Stimulated activated CD4-positive, alpha-beta T cell treated with anti-CD3 and anti-CD28 coated beads, Interleukin-15, amount 100 ng/mL, for 24 hours (primary cell): ENCODE results near the gene SFSWAP.

Source experiments
- DNase-seq: peaks from one replicate; pipeline ENCODE4 v3.0.0-alpha.2; 2020

Gene SFSWAP

GRCh38 chr12:131836714-131837397 lies 126.0 kb downstream of the SFSWAP start:
- no peak for DNase-seq

DNA sequence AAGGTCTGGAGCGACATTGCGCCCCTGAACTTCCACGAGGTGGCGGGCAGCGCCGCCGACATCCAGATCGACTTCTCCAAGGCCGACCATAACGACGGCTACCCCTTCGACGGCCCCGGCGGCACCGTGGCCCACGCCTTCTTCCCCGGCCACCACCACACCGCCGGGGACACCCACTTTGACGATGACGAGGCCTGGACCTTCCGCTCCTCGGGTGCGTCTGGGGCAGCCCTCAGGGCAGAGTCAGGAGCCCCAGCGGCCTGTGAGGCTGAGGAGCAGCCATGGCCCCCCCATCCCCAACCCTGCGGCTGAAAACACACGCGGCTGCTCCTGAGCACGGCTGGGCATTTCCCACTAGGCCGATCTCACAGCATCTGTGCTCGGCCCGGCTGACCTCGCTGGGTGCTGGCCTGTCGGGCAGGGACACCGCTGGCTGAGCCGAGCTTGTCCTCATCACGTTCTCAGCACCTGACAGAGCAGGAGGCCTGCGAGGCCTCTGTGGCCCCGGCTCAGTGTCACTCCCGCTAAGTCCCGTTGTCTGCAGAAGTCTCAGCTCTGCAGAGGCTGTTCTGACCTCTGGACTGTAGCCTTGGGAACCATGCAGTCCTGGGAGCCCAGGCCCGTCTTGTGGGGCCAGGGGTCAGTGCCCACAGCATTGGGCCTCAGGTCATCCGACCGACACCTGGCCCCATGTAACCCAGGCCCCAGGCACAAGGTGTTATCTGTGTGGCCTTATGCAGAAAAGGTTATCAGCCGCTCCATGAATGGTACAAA lies 129.9 kb downstream of the SFSWAP start:
- no peak for DNase-seq

- DNase-seq, result no peak
Measured at GRCh38 chr12:131841547-131841946, 130.7 kb downstream of the SFSWAP start.

DNA sequence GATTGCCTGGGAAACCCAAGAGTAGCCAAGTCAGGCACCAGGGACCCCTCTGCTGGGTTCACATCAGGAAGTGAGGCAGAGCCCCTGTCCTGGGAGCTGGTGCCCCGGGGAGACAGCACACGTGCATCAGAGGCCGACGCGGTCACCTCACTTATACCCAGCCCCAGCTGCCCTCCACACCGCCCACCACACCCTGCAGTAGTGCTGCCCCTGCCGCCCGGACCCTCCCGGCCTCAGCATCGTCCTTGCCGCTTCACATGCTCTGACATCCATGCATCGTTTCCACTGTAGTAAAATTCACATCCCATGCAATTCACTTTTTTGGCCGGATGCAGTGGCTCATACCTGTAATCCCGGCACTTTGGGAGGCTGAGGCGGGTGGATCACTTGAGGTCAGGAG lies 131.3 kb downstream of the SFSWAP start:
- no peak for DNase-seq

DNA sequence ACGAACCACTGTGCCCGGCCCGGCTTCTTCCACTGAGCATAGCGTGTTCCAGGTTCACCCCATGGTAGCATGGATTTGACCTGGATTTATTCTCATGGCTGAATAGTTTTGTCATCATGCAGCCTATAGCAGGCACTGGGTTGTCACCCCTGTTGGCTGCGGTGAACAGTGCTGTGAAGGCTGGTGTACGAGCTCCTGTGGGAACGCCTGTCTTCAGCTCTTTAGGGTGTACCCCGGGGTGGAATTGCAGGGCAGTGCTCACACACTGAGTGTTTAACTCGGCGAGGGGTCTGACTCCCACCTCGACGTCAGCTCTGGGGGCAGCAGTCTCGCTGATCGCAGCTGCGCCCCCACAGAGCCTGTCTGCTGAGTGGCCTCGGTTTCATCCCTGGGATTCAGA lies 132.6 kb downstream of the SFSWAP start:
- no peak for DNase-seq

GRCh38 chr12:131844140-131844539 lies 133.2 kb downstream of the SFSWAP start:
- no peak for DNase-seq

- no peak for DNase-seq
Measured at GRCh38 chr12:131844656-131845055, 133.8 kb downstream of the SFSWAP start.

GRCh38 chr12:131845121-131845520 lies 134.2 kb downstream of the SFSWAP start:
- no peak for DNase-seq

- no peak for DNase-seq
Measured at GRCh38 chr12:131847456-131847855, 136.6 kb downstream of the SFSWAP start.

DNA sequence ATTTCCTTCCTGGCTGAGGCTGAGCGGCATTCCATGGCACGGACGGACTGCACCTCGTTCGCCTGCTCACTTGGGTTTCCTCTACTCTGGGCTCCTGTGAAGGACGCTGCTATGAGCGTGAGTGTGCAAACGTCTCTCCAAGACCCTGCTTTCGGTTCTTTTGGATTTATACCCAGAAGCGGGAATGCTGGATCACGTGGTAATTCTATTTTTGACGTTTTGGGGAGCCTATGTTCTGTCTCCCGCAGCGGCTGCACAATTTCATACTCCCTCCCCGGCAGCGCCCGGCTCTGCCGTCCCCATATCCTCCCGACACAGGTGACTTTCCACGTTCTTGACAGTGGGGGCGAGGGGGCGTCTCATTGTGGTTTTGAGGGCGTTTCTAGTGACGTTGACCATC lies 137.9 kb downstream of the SFSWAP start:
- DNase-seq, result no peak
